Measurements from ENCODE around the gene CMTM3. TPM values are rescaled to one million over a fixed set of nuclear protein-coding genes. Genes with fewer than 3 reads are reported as not detected.
A peak's percentile ranks its signal among the peaks of the same experiment; 100 is the strongest.
"Not testable (repeated sequence)": the region's sequence is repeated elsewhere in the genome, so short reads cannot be mapped to it uniquely, and the experiment has no call there.

The CMTM3 gene
- polyA plus RNA-seq, 4 donors, result 64.7 to 80.6 (median 69.9) TPM

DNA sequence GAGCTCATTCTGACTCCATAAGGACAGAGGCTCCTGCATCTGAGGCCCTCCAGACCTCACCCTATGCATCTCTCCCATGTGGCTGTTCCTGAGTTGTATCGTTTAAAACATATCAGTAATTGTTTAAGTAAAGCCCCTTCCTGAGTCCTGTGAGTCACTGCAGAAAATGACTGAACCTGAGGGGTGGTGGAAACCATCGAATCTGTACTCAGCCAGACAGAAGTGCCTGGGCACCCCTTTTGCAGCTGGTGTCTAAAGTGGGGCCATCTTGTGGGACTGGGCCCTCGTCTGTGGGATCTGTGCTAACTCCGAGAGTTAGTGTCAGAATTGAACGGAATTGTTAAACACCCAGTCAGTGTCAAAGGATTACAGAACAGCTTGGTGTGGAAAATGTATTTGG lies 25.4 kb downstream of the CMTM3 start:
- DNase-seq (ENCODE audit: low read depth in 4 of 4, low spot score in 3 of 4), result no peak

DNA sequence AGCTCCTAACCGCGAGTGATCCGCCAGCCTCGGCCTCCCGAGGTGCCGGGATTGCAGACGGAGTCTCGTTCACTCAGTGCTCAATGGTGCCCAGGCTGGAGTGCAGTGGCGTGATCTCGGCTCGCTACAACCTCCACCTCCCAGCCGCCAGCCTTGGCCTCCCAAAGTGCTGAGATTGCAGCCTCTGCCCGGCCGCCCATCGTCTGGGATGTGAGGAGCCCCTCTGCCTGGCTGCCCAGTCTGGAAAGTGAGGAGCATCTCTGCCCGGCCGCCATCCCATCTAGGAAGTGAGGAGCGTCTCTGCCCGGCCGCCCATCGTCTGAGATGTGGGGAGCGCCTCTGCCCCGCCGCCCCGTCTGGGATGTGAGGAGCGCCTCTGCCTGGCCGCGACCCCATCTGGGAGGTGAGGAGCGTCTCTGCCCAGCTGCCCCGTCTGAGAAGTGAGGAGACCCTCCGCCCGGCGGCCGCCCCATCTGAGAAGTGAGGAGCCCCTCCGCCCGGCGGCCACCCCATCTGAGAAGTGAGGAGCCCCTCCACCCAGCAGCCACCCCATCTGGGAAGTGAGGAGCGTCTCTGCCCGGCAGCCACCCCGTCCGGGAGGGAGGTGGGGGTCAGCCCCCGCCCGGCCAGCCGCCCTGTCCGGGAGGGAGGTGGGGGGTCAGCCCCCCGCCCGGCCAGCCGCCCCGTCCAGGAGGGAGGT lies 26.2 kb downstream of the CMTM3 start:
- DNase-seq (ENCODE audit: low read depth in 4 of 4, low spot score in 3 of 4), result not testable (repeated sequence)

DNA sequence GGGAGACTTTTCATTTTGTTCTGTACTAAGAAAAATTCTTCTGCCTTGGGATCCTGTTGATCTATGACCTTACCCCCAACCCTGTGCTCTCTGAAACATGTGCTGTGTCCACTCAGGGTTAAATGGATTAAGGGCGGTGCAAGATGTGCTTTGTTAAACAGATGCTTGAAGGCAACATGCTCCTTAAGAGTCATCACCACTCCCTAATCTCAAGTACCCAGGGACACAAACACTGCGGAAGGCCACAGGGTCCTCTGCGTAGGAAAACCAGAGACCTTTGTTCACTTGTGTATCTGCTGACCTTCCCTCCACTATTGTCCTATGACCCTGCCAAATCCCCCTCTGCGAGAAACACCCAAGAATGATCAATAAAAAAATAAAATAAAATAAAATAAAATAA lies 27.1 kb downstream of the CMTM3 start:
- not testable (repeated sequence) for DNase-seq (ENCODE audit: low read depth in 4 of 4, low spot score in 3 of 4)

DNA sequence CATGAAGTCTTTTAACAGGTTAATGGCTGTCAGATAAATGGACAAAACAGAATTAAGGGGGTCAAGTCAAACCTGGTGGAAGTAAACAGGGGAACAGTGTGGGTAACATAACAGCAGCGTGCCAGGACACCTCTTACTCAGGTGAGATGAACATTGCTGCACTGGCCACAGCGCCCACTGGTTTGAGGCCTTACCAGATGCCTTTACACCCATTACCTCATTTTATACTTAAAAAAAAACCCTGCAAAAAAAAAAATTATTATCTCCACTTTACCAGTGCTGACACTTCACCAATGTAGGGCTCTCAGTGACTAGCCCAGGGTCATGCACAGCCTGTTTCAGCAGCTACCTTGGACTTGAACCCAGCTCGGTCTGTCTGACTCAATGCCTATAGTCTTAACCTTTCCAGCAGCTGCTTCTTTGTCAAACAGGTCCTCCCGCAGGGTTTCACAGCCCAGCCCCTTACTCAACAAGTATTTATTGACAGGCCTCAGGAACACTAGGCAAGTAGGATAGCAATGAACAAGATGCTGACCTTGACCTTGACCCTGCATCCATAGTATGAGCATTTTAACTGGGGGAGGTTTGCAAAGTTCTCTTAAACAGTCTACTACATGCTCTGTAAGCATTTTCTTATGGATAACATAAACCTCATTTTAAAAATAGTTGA lies 30.2 kb downstream of the CMTM3 start:
- DNase-seq (ENCODE audit: low read depth in 4 of 4, low spot score in 3 of 4), result no peak

DNA sequence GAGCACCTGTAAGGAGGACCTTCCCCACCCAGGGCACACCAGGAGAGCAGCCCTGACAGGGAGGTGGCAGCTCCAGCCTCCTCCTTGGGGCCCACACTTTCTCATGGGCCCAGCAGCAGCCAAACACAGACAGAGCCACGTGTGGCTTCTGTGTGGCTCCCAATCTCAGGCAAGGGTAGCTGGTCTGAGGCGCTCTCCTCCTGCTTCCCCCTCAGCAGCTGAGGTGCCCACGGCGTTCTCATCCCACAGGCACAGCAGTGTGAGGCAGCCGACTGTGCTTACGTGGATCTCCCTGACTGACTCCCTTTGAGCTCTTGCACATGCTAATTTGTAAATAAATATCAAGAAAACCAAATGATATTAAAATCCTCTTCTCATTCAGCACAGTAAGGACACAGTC lies 30.9 kb downstream of the CMTM3 start:
- no peak for DNase-seq (ENCODE audit: low read depth in 4 of 4, low spot score in 3 of 4)

DNA sequence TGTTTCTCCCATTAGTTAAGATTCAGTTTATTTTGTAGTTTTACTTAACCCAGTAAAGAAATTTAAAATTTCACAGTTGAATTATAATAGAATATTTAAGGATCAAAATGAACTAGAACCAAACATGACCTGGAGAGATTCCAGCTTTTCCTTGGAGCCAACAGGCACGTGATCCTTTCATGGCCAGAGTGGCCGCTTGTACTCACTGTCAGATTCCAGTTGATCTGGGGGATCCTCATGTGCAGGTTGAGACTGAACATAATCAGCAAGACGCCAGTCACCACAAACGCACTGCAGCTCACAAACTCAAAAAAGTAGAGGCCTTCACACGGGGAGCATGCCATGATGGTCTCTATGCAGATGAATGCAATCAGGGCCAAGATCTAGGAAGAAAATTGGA lies 31.7 kb downstream of the CMTM3 start:
- DNase-seq (ENCODE audit: low read depth in 4 of 4, low spot score in 3 of 4), result no peak

DNA sequence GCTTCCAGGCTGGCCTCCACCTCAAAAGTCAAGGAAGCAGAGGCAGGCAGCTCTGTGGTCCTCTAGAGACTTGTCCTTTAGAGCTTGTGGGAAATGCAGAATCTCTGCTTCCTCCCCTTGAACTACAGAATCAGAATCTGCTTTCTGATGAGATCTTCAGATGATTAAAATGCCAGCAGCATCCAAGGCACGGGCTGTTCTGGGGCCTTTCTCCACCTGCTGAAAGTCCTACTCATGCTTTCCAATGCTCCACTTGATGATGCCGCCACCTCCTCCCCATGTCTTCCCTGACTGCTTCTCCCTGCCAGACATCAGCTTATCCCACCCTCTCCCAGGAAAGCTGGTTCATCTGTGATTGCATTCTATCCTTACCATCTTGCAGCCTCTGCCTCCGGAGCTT lies 33.3 kb downstream of the CMTM3 start:
- no peak for DNase-seq (ENCODE audit: low read depth in 4 of 4, low spot score in 3 of 4)

DNA sequence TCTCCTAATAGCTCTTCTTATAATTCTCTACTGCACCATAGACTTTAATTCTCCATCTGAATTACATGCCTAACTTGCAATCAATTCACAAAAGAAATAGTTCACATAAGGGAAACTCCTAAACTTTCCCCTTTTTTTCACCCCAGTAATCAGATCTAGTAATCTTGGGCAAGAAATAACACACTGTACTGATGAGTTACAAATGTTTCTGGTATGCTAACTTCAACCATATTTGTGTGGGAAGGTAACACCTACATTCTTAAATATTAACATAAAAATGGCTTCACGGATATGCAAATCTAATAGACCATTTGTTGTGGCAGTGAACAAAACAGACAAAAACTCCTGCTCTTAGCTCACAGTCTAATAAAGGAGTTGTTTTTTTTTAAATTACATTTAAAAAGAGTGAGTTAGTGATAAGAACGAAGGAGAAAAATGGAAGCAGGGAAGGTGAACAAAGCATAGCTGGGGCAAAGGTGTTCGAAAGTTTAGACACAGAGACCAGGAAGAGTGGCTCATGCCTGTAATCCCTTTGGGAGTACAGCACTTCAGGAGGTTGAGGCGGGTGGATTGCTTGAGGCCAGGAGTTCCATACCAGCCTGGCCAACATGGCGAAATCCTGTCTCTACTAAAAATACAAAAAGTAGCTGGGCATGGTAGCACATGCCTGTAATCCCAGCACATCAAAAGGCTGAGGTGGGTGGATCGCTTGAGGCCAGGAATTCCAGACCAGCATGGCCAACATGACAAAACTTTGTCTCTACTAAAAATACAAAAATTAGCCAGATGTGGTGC lies 34.8 kb downstream of the CMTM3 start:
- no peak for DNase-seq (ENCODE audit: low read depth in 4 of 4, low spot score in 3 of 4)

DNA sequence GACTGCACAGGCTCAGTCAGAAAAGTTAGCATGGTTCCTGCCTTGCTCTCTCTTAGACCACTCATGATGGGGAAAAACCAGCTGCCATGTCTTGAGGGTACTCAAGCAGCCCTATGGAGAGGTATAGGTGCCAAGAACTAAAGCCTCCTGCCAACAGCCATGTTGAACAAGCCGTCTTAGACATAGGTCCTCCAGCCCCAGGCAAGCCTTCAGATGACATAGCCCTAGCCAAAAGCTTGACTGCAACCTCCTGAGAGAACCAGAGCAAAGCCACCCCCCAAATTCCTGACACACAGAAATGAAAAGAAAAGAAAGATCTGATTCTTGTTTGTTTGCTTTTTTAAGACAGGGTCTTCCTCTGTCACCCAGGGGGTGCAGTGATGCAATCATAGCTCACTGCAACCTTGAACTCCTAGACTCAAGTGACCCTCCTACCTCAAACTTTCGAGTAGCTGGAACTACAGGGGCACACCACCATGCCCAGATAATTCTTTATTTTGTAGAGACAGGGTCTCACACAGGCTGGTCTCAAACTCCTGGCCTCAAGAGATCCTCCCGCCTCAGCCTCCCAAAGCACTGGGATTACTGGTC lies 36.3 kb downstream of the CMTM3 start:
- DNase-seq (ENCODE audit: low read depth in 4 of 4, low spot score in 3 of 4), result no peak

DNA sequence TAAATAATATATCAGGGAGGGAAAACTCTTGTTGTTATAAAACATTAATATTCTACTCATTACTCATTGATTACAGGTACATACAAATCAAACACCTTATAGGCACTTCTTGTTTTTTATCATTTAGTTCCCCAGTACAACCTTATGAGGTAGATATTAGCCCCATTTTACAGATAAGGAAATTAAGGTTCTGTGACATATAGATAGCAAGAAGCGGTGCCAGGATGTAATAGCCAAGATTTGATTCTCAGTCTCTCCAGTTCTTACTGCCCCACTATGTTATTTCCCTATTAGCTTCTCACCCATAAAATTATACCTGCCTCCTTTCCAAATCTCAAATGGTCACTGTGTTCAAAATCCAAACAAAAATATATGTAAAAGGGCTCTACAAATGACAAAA lies 36.9 kb downstream of the CMTM3 start:
- no peak for DNase-seq (ENCODE audit: low read depth in 4 of 4, low spot score in 3 of 4)

DNA sequence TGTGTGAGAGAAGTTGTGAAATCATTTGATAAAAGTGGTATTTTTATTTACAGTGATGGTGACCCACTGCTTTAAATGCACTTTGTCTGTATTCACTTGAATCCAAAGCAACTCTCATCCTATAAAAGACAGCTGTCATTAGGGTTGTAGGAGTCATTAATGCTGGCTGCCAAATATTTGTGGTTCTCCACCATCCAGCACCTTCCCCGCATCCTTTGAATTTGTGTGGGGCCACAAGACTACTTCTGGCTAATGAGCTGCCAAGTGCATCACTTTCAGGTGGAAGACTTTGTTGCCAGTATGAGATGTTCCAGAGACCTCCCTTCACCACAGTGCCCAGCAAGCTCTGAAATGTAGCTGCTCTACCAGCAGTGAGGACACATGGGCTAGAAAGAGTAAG lies 43.4 kb downstream of the CMTM3 start:
- no peak for DNase-seq (ENCODE audit: low read depth in 4 of 4, low spot score in 3 of 4)

DNA sequence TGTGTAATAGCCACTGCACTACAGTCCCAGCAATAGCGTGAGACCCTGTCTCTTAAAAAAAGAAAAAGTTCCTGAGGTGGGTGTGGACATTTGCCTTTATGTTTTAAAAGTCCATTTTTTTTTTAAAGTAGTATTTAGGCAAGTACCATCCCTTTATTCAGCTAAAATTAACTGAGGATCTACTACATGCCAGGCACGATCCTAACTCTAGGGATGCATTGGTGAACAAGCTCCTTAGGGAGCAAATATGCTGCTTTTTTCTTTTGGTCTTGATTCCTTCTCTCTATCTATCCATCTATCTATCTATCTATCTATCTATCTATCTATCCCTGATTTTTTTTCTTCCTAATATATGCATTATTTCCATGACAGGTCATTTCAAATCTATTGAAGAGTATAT lies 44.7 kb downstream of the CMTM3 start:
- DNase-seq (ENCODE audit: low read depth in 4 of 4, low spot score in 3 of 4), result no peak

DNA sequence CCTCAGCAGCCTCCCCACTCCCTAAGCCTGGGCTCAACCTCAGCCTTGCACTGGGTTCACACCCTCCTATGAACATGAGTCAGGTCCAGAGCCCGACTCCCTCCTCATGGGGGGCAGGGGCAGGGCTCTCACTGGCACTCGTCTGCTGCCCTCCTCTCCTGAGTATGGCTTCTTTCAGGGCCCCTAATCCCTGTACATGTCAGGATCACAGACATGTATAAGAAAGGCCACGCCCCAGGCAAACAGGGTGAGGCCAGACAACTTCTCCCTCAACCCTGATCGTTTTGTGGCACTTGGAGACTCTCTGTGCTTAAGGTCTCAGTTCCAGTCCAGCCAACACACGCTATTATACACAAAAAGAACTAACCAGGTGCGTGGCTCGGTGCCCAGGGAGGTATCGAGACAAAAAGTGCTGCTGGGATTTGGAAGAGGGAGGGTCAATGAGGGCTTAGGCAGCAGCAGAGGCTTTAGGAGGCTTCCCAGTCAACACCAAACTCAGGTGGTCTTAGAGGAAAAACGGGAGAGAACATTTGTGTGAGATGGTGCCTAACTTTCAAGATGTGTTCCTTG lies 45.2 kb downstream of the CMTM3 start:
- no peak for DNase-seq (ENCODE audit: low read depth in 4 of 4, low spot score in 3 of 4)

DNA sequence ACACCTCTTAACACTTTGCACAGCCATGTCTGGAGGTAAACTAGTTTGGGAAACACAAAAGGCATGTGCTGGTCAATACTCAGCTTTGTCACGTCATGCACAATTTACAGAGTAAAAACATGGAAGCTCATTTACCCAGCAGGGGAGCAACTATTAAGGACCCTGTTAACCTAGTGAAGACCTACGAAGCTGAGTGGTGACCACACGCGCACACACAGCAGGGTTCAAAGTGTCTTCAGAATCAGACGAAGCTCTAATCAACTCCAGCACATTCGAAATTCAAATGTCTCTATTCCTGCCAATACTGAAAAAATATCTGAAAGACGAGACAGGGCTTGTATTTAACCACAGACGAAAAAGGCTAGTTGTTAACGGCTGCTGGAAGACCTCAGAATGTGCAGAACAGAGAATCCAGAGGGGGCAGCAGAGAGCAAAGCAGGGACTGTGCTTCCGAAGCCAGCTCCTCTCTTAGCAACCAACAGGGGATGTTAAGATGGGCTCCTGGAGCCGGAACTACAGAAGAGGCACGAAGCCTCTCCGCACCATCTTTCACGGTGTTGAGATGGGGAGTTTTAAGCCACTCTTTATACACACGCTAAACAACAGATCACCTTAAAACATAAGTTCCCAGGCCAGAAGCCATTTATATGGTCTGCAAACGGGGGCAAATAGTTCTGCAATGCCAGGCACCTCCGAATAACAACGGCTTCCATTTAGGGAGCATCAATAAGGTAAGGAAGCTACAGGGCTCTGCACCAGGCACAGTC lies 46.4 kb downstream of the CMTM3 start:
- DNase-seq (ENCODE audit: low read depth in 4 of 4, low spot score in 3 of 4), result peak; percentile 77 to 85 (median 80)

DNA sequence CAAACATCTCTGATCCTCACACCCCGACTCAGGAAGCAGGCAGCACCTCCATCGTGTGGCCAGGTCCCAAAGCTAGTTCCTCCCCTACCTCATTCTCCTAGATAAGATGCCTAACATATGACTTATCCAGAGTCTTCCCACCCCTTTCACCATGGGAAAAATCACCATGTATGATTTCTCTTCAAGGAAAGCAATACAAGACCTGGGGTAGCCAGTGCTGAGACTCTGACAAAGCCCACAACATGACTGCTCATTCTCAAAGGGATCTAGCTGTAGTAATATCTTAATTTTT lies 46.9 kb downstream of the CMTM3 start:
- no peak for DNase-seq (ENCODE audit: low read depth in 4 of 4, low spot score in 3 of 4)

DNA sequence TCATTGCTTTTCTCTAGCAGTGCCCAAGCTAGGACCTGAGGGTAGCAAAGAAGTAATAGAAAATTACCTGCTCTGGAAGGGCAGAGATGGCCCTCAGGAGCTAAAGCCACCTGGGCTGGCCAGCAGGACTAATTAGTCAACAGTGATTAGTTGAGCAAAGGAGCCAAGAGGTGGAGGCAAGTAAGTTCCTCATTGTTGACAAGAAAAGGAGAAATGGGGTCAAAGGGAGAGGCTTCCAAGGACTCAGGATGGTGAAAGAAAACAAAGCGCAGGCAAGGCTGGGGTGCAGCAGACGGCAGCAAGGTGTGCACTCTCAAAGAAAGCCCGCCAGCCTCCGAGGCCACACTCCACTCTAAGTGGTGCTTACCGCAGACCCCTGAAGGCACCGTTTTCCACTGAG lies 47.5 kb downstream of the CMTM3 start:
- DNase-seq (ENCODE audit: low read depth in 4 of 4, low spot score in 3 of 4), result no peak

DNA sequence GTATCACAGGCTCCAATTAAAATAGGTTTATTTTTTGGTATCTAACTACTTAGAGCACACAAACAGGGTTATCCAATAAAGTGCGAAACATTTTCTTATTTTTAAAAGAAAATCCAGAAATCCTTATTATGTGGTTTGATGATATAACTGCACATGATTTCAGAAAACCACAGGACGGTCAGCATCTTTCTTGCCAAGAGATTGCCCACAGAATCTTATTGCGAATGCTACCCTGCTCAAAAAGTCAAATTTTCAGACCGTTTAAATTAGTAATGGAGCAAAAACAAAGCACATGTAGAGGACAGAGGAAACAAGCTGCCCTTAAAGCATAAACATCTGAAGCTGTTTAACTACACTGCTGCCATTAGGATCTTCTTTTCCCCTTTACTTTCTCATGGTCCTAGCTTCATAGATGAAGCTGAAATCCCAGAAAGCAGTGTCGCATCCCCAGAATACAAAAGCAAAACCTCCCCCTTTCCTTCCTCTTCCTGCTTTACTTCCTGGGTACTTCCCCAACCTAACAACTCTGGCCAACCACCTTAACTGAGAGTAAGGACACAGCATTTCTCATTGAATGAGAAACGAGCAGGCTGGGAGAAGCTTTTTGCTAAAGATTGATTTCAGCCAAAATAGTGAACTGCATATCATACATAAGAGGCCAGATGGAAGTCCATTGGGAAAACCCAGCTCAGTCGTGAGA lies 48.3 kb downstream of the CMTM3 start:
- DNase-seq (ENCODE audit: low read depth in 4 of 4, low spot score in 3 of 4), result no peak

DNA sequence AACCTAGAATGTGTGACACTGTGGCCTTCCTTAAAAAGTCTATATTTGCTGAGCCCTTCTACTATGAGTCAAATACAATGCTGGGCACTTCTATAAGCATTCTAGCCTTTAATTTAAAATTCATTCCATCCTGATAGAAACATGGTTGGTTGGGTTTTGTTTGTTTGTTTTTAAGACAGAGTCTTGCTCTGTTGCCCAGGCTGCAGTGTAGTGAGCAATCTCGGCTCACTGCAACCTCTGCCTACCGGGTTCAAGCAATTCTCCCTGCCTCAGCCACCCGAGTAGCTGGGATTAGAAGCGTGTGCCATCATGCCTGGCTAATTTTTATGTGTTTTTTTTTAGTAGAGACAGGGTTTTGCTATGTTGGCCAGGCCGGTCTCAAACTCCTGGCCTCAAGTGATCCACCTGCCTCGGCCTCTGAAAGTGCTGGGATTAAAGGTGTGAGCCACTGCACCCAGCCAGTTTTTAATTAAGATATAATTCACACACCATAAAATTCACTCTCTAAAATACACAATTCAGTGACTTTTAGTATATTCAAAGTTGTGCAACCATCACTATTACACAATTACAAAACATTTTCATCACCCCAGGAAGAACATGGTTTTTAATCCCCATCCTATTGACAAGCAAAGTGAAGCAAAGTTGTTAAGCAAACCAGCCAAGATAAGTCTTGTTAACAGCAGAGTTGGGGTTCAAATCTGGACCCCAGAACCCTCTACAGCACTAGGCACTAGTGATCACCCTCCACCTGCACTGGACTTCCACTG lies 49.3 kb downstream of the CMTM3 start:
- DNase-seq (ENCODE audit: low read depth in 4 of 4, low spot score in 3 of 4), result no peak

DNA sequence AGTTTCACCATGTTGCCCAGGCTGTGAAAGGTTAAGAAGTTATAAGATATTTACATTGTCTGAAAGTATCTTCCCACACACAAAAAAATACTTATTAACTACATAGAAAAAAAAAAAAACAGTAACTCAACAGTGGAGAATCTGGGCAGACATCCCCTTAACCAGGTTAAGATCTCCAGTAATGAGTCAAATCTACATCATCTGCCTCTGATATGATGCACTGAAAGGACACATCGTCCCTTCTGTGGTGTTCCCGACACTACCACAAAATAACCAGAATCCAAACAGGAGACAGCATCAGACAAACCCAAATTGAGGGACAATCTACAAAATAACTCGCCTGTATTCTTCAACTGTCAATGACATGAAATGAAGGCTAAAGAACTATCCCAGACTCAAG lies 52.0 kb downstream of the CMTM3 start:
- DNase-seq (ENCODE audit: low read depth in 4 of 4, low spot score in 3 of 4), result no peak

Measured in right renal pelvis (tissue), 4 donors.